MCF 10A (cell line): ENCODE data around the gene EHD3. TPM values are rescaled to one million over a fixed set of nuclear protein-coding genes. Genes with fewer than 3 reads are reported as not detected.

Experiments
- BruUV-seq: library from RNA; stranded (reverse); fragments of 400-500 nt; replicated peaks from 2 replicates; lab custom pipeline; 2021; lab: Mats Ljungman, UMichigan
- CTCF ChIA-PET: fragments of 300-600 bp; sonication (Branson Sonifier 250); formaldehyde crosslinking; extraction: SDS; loops from one replicate; lab custom pipeline; 2021; ENCODE audit warnings: antibody characterized with exemption, inconsistent platforms; lab: Yijun Ruan, JAX
- POLR2A ChIA-PET: fragments of 300-600, 350-650 bp; sonication (Branson Sonifier 250); formaldehyde crosslinking; extraction: SDS; loops from one replicate; lab custom pipeline; 2020; ENCODE audit warnings: antibody characterized with exemption, inconsistent platforms; lab: Yijun Ruan, JAX
- DNase-seq: peaks from one replicate; pipeline ENCODE4 v3.0.0-alpha.2; 2018; ENCODE audit not compliant: unreplicated experiment
- H3K27ac Mint-ChIP-seq: one replicate; pipeline ENCODE4 v1.8.0; 2022; ENCODE audit warnings: mild to moderate bottlenecking, low read depth, mixed read lengths; ENCODE audit not compliant: unreplicated experiment
- H3K27me3 Mint-ChIP-seq: one replicate; pipeline ENCODE4 v1.8.0; 2022; ENCODE audit warnings: mixed read lengths; ENCODE audit not compliant: insufficient read depth, unreplicated experiment
- H3K36me3 Mint-ChIP-seq: one replicate; pipeline ENCODE4 v1.8.0; 2022; ENCODE audit warnings: mild to moderate bottlenecking, moderate library complexity, mixed read lengths; ENCODE audit not compliant: insufficient read depth, unreplicated experiment
- H3K4me1 Mint-ChIP-seq: one replicate; pipeline ENCODE4 v1.8.0; 2022; ENCODE audit warnings: mixed read lengths; ENCODE audit not compliant: insufficient read depth, unreplicated experiment
- H3K4me3 Mint-ChIP-seq: one replicate; pipeline ENCODE4 v1.8.0; 2022; ENCODE audit warnings: mild to moderate bottlenecking, moderate library complexity, mixed read lengths; ENCODE audit not compliant: unreplicated experiment
- H3K9me3 Mint-ChIP-seq: one replicate; pipeline ENCODE4 v1.8.0; 2022; ENCODE audit warnings: mixed read lengths; ENCODE audit not compliant: unreplicated experiment
- intact Hi-C: fragments of 100-400 bp; cut with micrococcal nuclease; formaldehyde crosslinking; loops from 2 replicates; pipeline ENCODE4 v1.14.1; 2022
- total RNA-seq: library from RNA; stranded (reverse); gene quantifications from 2 replicates; pipeline ENCODE4 v1.2.3, GENCODE V29; 2022
- TF ChIP-seq, protein P1 (sequence below): fragments of 200-600 bp; IDR thresholded peaks from one replicate; pipeline ENCODE4 v1.8.0; 2022; ENCODE audit warnings: antibody characterized with exemption, mild to moderate bottlenecking; ENCODE audit not compliant: unreplicated experiment

EHD3 gene
- total RNA-seq, 1 experiment from 2014 or later, result 0.49 TPM

DNA sequence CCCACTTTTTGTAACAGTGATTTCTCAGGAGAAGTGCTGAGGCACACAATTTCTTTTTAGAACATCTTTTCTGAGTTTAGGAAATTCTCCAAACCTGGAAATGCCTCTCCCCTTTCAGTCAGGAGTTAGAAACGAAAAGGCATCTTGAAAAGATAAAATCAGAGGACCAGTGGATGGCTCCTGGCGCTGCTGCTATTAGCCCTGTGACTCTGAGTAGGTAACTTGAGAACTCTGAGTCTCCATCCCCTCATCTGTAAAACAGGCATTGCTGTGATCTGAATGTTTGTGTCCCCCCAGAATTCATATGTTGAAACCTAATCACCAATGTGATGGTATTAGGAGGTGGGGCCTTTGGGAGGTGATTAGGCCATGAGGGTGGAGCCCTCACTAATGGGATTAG is 50.2 kb downstream of the EHD3 start:
- H3K4me1 Mint-ChIP-seq, result peaks cover 6% of the 10 kb centered on the region
- peaks cover 9% of the 10 kb centered on the region for H3K9me3 Mint-ChIP-seq
- TSS peak; percentile 44 for BruUV-seq
- H3K27ac Mint-ChIP-seq, result no peak overlapping the region
- no peaks in the 10 kb centered on the region for H3K36me3 Mint-ChIP-seq
- intact Hi-C loops, result no loop called here
- DNase-seq, result no peak
- no peak overlapping the region for H3K4me3 Mint-ChIP-seq
- CTCF ChIA-PET, result no interaction called here
- H3K27me3 Mint-ChIP-seq, result no peaks in the 10 kb centered on the region
- TF ChIP-seq, protein P1, sequence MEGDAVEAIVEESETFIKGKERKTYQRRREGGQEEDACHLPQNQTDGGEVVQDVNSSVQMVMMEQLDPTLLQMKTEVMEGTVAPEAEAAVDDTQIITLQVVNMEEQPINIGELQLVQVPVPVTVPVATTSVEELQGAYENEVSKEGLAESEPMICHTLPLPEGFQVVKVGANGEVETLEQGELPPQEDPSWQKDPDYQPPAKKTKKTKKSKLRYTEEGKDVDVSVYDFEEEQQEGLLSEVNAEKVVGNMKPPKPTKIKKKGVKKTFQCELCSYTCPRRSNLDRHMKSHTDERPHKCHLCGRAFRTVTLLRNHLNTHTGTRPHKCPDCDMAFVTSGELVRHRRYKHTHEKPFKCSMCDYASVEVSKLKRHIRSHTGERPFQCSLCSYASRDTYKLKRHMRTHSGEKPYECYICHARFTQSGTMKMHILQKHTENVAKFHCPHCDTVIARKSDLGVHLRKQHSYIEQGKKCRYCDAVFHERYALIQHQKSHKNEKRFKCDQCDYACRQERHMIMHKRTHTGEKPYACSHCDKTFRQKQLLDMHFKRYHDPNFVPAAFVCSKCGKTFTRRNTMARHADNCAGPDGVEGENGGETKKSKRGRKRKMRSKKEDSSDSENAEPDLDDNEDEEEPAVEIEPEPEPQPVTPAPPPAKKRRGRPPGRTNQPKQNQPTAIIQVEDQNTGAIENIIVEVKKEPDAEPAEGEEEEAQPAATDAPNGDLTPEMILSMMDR, result no peak
- POLR2A ChIA-PET, result no interaction called here

- no peak overlapping the region for H3K27ac Mint-ChIP-seq
- intact Hi-C loops, result no loop called here
- H3K27me3 Mint-ChIP-seq, result no peaks in the 10 kb centered on the region
- TF ChIP-seq, protein P1, result no peak
- H3K9me3 Mint-ChIP-seq, result peaks cover 14% of the 10 kb centered on the region
- no peak overlapping the region for H3K4me3 Mint-ChIP-seq
- POLR2A ChIA-PET, result no interaction called here
- CTCF ChIA-PET, result interaction anchor here (0.6 to 1.1 kb wide), 3 partner anchors 24 to 237 kb away, joined by 3 to 4 read pairs (median 3); no protein-coding TSS in a partner anchor
- peaks cover 6% of the 10 kb centered on the region for H3K4me1 Mint-ChIP-seq
- no TSS peak for BruUV-seq
- no peak for DNase-seq
- no peaks in the 10 kb centered on the region for H3K36me3 Mint-ChIP-seq
These were observed 52.3 kb downstream of the EHD3 start for GRCh38 chr2:31286230-31286629.

- DNase-seq, result no peak
- intact Hi-C loops, result no loop called here
- Mint-ChIP-seq H3K27me3 (no peaks in the 10 kb centered on the region), H3K27ac (no peak overlapping the region), H3K4me1 (peaks cover 6% of the 10 kb centered on the region), H3K4me3 (no peak overlapping the region), H3K9me3 (peaks cover 14% of the 10 kb centered on the region), H3K36me3 (no peaks in the 10 kb centered on the region)
- ChIA-PET CTCF (interaction anchor here (0.5 to 1.1 kb wide), 3 partner anchors 25 to 575 kb away, joined by 3 to 5 read pairs (median 4); no protein-coding TSS in a partner anchor), POLR2A (no interaction called here)
- no TSS peak for BruUV-seq
- TF ChIP-seq, protein P1, result no peak
These were observed 53.1 kb downstream of the EHD3 start for GRCh38 chr2:31286961-31287550.

- TF ChIP-seq, protein P1, result no peak
- intact Hi-C loops, result no loop called here
- ChIA-PET POLR2A (no interaction called here), CTCF (interaction anchor here (0.5 to 1.0 kb wide), 2 partner anchors 301 to 576 kb away, joined by 4 to 5 read pairs; no protein-coding TSS in a partner anchor)
- no peak overlapping the region for H3K27ac Mint-ChIP-seq
- H3K4me1 Mint-ChIP-seq, result peaks cover 6% of the 10 kb centered on the region
- peaks cover 14% of the 10 kb centered on the region for H3K9me3 Mint-ChIP-seq
- H3K27me3 Mint-ChIP-seq, result no peaks in the 10 kb centered on the region
- no peak overlapping the region for H3K4me3 Mint-ChIP-seq
- BruUV-seq, result no TSS peak
- no peak for DNase-seq
- no peaks in the 10 kb centered on the region for H3K36me3 Mint-ChIP-seq
These were observed 53.7 kb downstream of the EHD3 start for GRCh38 chr2:31287654-31288053.
